ENCODE measurements around the gene TMIE. TPM values are rescaled to one million over a fixed set of nuclear protein-coding genes. Genes with fewer than 3 reads are reported as not detected.
A peak's percentile ranks its signal among the peaks of the same experiment; 100 is the strongest.

The TMIE gene
- total and polyA plus RNA-seq, 9 of the 15 experiments (the other 6 are each of a cell fraction or from before 2014, with no cell fraction given) = not detected

DNA sequence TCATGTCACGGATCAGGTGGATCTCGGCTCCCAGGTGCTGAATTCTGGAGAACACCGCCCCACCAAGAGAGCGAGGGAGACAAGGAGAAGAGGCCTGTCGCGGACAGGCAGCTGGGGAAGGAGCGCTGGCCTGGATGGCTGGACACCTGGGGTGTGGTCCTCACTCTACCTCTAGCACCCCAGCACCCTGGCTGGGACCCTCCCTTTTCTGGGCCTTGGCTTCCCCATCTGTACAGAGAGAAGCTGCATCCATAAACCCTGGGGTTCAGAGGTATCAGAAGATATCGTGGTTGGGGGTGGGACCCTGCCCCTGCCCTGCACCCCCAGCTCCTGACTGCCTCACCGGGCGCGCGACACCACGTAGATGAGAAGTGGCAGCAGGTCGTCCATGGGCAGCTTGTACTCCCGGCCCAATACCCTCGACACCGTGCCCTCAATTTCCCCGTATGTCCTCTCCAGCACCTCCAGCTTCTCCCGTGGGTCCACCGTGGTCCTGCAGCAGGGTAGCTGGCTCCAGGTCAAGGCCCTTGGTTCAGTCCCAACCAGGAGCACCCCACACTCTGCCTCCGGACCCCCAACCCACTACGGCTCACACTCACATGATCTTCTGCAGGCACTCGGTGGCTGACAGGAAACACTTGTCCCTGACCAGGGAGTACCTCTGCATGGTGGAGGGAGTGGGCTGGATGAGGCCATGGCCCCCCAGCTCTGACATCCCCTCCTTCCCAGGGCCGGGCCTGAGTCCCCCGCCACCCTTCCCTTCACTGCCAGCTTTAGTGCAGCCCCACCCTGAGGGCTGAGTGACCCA lies 29.4 kb upstream of the TMIE start:
- in situ Hi-C loops (cut with MboI) (no loop called here), intact Hi-C loops (cut with micrococcal nuclease) (no loop called here)
- H3K36me3 ChIP-seq (ENCODE audit: control insufficient read depth, insufficient read depth, low read length) = no peaks in the 10 kb centered on the region
- CTCF ChIA-PET (ENCODE audit: low intra/inter-chr PET ratio) = no interaction called here
- no peaks in the 10 kb centered on the region for H3K9me1 ChIP-seq (ENCODE audit: control insufficient read depth, insufficient read depth, low read length)
- H3K4me3 ChIP-seq = no peak overlapping the region
- H3K79me2 ChIP-seq (ENCODE audit: control insufficient read depth, insufficient read depth, low read length) = no peaks in the 10 kb centered on the region
- no peak overlapping the region for H3K4me2 ChIP-seq (ENCODE audit: insufficient read depth, low read length)
- H2AFZ ChIP-seq (ENCODE audit: low read depth, low read length) = no peak overlapping the region
- peaks cover 24 to 91% of the 10 kb centered on the region in 2 experiments for H3K27me3 ChIP-seq (ENCODE audit: control insufficient read depth in 2 of 2, insufficient read depth in 2 of 2, low read length in 2 of 2)
- no peak for FAIRE-seq
- H3K4me1 ChIP-seq (replicated peaks in 1 of 2; ENCODE audit: control insufficient read depth in 2 of 2, insufficient read depth in 2 of 2, low read length in 2 of 2) = peaks cover 0 to under 1% of the 10 kb centered on the region in 2 experiments; a peak in 1 of 5 replicates
- H3K9ac ChIP-seq (ENCODE audit: insufficient read depth in 1 of 2, low read depth in 2 of 2, low read length in 2 of 2) = peak overlapping the region in 1 of 2 experiments; percentile 39; a peak in 1 of 4 replicates
- BruUV-seq (replicated peaks) = no TSS peak
- H4K20me1 ChIP-seq (replicated peaks; ENCODE audit: control insufficient read depth, insufficient read depth, low read length) = peaks cover 34% of the 10 kb centered on the region
- no peak overlapping the region for H3K27ac ChIP-seq (ENCODE audit: extremely low read depth, low read depth, low read length)
- H3K9me3 ChIP-seq (replicated peaks; ENCODE audit: control insufficient read depth, insufficient read depth, low read depth, low read length) = no peaks in the 10 kb centered on the region
- no peak for ATAC-seq
- WGBS (ENCODE audit: insufficient coverage, low coverage, missing lambda C conversion rate) = 1% methylated on average over 22 of the region's 25 CpGs
- TF ChIP-seq ZBTB7A (IDR thresholded peaks at IDR 0.05; ENCODE audit: borderline replicate concordance, control insufficient read depth, low read depth, low read length) = no peak
- no peak for TF ChIP-seq ETS2 (tag; IDR thresholded peaks at IDR 0.05; ENCODE audit: borderline replicate concordance, poor library complexity, severe bottlenecking)
- TF ChIP-seq ZBTB8A (IDR thresholded peaks at IDR 0.05; ENCODE audit: partially characterized antibody) = no peak
- TF ChIP-seq MYBL2 (IDR thresholded peaks at IDR 0.05; ENCODE audit: low read depth) = no peak
- no peak for TF ChIP-seq MYBL2 (CRISPR knock-in tag; IDR thresholded peaks at IDR 0.05; ENCODE audit: borderline replicate concordance)
- TF ChIP-seq ZNF79 (CRISPR knock-in tag; IDR thresholded peaks at IDR 0.05; ENCODE audit: low read depth) = no peak
- no peak for TF ChIP-seq FOXJ3 (CRISPR knock-in tag; IDR thresholded peaks at IDR 0.05)
- TF ChIP-seq, protein P1, sequence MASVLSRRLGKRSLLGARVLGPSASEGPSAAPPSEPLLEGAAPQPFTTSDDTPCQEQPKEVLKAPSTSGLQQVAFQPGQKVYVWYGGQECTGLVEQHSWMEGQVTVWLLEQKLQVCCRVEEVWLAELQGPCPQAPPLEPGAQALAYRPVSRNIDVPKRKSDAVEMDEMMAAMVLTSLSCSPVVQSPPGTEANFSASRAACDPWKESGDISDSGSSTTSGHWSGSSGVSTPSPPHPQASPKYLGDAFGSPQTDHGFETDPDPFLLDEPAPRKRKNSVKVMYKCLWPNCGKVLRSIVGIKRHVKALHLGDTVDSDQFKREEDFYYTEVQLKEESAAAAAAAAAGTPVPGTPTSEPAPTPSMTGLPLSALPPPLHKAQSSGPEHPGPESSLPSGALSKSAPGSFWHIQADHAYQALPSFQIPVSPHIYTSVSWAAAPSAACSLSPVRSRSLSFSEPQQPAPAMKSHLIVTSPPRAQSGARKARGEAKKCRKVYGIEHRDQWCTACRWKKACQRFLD (CRISPR knock-in tag; IDR thresholded peaks at IDR 0.05) = no peak
- TF ChIP-seq TAF9B (IDR thresholded peaks at IDR 0.05; ENCODE audit: partially characterized antibody) = no peak
- no peak for TF ChIP-seq SRF (CRISPR knock-in tag; IDR thresholded peaks at IDR 0.05)
- no peak for TF ChIP-seq NELFE (IDR thresholded peaks at IDR 0.05; ENCODE audit: insufficient read depth, insufficient read length)
- no peak for TF ChIP-seq LCOR (CRISPR knock-in tag; IDR thresholded peaks at IDR 0.05)
- no peak for TF ChIP-seq ZNF75A (CRISPR knock-in tag; IDR thresholded peaks at IDR 0.05)
- TF ChIP-seq POLR2A (conservative IDR thresholded peaks at IDR 0.05) = no peak
- TF ChIP-seq, protein P2, sequence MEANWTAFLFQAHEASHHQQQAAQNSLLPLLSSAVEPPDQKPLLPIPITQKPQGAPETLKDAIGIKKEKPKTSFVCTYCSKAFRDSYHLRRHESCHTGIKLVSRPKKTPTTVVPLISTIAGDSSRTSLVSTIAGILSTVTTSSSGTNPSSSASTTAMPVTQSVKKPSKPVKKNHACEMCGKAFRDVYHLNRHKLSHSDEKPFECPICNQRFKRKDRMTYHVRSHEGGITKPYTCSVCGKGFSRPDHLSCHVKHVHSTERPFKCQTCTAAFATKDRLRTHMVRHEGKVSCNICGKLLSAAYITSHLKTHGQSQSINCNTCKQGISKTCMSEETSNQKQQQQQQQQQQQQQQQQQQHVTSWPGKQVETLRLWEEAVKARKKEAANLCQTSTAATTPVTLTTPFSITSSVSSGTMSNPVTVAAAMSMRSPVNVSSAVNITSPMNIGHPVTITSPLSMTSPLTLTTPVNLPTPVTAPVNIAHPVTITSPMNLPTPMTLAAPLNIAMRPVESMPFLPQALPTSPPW (CRISPR knock-in tag; IDR thresholded peaks at IDR 0.05) = no peak
- POLR2A ChIA-PET = interaction anchor here (0.9 to 1.5 kb wide), 2 partner anchors 9 to 21 kb away, joined by 3 to 5 read pairs; no protein-coding TSS in a partner anchor
- no peak for DNase-seq (ENCODE audit: extremely low read depth in 1 of 4, low spot score in 3 of 4)

Data from K562 (cell line).